ENCODE results near the gene PLCH2.

DNA sequence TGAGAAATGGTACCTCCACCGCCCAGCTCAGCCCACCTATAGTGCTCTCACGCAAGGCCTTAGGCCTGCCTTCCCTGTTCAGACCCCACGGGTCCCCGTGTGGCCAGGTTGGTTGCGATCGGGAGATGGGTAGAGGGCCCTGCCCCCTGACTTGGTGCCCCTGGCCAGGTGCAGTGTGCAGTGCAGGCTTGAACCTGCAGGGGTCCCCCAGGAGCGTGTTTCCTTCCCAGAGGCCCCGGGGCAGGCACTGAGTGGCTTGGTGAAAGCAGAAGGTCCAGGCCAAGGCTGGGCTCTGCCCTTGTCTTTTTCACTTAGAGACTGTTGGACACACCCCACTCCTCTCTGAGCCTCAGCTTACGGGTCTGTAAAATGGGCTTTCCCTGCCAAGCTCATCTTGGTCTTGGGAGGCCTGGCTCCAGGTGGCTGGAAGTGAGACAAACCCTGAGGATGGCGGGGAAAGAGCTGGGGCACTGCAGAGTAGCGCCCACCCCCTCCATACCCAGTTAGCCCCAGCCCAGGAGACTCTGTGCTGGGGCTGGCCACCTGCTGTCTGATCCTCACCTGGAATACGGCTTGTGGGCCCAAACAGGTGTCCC, 63.3 kb downstream of the PLCH2 start:
- TF ChIP-seq, protein P1, sequence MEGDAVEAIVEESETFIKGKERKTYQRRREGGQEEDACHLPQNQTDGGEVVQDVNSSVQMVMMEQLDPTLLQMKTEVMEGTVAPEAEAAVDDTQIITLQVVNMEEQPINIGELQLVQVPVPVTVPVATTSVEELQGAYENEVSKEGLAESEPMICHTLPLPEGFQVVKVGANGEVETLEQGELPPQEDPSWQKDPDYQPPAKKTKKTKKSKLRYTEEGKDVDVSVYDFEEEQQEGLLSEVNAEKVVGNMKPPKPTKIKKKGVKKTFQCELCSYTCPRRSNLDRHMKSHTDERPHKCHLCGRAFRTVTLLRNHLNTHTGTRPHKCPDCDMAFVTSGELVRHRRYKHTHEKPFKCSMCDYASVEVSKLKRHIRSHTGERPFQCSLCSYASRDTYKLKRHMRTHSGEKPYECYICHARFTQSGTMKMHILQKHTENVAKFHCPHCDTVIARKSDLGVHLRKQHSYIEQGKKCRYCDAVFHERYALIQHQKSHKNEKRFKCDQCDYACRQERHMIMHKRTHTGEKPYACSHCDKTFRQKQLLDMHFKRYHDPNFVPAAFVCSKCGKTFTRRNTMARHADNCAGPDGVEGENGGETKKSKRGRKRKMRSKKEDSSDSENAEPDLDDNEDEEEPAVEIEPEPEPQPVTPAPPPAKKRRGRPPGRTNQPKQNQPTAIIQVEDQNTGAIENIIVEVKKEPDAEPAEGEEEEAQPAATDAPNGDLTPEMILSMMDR (IDR thresholded peaks at IDR 0.05): peak in 4 of 12 donors; percentile 11 to 22 (median 18)
- TF ChIP-seq POLR2A (IDR thresholded peaks at IDR 0.05): no peak
